ENCODE results near the gene SORCS2.

The SORCS2 gene

DNA sequence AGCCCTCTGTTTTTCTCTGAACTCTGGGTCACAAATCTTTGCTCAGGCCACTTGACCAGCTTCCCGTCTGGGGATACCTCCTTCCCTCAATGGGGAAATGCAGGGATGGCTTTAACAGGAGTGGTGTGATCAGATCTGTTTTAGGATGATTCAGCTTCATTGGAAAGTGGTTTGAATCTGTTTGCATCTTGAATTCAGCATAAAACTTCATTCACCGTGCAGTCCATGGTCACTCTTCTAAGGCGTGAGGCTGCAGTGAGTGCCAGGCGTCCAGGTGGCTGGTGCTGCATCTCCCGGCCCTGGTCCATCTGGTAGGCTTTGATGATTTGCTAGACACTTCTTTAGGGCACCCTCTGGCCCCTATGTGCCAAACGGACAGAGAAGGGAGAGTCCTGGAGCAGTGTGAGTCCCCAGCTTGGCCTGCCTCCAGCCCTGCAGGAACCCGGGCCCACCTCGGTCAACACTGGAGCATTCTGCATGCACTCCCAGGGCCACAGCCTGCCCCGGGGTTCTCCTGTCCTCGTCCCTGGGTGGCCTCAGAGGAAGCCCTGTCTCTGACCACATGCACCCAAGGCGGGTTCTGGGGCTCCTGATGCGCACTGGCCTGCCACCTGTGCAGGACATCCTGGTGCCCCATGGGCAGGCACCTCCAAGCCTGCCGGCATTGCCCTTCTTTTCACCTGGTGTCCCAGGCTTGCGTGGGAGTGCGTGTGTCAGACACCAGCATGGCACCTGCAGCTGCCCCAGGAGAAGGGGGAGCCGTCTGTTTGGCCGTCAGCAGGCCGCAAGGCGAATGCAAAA is 493.9 kb downstream of the SORCS2 start:
- H3K4me3 ChIP-seq = no peak overlapping the region
- no peak for DNase-seq (ENCODE audit: low spot score)
- no peak for TF ChIP-seq CTCF (IDR thresholded peaks at IDR 0.05)
- H3K27ac ChIP-seq = no peak overlapping the region

GRCh38 chr4:7687006-7687405 is 494.7 kb downstream of the SORCS2 start:
- Histone ChIP-seq H3K4me3 (no peak overlapping the region), H3K27ac (no peak overlapping the region)
- no peak for DNase-seq (ENCODE audit: low spot score)
- no peak for TF ChIP-seq CTCF (IDR thresholded peaks at IDR 0.05)

DNA sequence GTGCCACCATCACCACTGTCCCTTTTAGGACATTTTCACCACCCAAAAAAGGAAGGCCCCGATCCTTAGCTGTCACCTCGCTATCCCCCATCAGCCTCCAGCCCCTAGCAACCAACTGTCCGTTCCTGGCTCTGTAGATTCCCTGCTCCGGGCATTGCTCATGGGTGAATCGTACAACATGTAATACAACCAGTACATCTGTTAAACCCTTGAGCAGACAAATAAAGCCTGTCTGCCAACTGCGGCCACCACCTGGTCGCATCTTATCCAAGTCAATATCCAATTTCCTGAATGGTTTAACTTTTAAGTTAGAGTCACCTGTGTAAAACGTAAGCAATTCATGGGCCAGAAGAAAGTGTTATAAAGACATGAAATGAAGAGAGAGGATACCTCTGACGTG is 495.5 kb downstream of the SORCS2 start:
- DNase-seq (ENCODE audit: low spot score) = no peak
- Histone ChIP-seq H3K4me3 (no peak overlapping the region), H3K27ac (no peak overlapping the region)
- no peak for TF ChIP-seq CTCF (IDR thresholded peaks at IDR 0.05)

- DNase-seq (ENCODE audit: low spot score) = no peak
- no peak overlapping the region for H3K27ac ChIP-seq
- H3K4me3 ChIP-seq = no peak overlapping the region
- TF ChIP-seq CTCF (IDR thresholded peaks at IDR 0.05) = no peak
These were observed 497.7 kb downstream of the SORCS2 start for GRCh38 chr4:7689773-7690693.

DNA sequence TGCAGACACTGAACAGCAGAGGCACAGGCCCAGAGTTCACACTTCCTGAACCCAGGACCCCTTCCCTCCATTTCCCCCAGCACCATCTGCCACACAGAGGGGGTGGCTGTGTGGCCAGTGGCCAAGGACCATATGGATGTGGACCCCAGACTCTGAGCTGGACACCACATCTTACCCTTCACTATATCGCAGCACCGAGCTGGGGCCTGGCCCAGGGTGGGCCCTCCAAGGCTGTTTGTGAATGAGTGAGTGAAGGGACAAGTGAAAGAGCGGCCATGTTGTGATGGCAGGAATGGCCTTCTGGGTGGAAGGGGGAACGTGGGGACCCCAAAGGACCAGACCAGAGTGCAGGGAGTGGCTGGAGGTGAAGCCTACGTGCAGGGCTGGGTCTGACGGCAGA is 498.7 kb downstream of the SORCS2 start:
- H3K27ac ChIP-seq = no peak overlapping the region
- TF ChIP-seq CTCF (IDR thresholded peaks at IDR 0.05) = no peak
- H3K4me3 ChIP-seq = no peak overlapping the region
- no peak for DNase-seq (ENCODE audit: low spot score)

DNA sequence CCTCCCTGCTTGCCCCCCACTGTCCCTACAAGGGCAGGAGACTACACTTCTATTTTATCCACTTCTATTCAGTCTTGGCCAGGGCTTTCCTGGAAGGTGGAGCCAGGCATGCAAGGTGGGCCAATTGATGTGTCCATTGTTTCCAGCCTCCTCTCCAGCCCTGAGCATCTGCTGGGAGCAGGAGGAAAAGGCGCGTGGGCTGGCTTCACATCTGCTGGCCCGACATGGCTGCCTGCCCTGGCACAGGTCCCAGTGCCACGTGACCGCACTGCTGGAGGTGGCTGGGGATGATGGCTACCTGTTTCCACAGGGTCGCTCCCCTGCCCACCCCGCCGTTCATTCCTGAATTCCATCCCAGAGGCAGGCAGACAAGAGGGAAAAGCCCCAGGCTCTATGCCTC is 499.6 kb downstream of the SORCS2 start:
- DNase-seq (ENCODE audit: low spot score) = no peak
- no peak for TF ChIP-seq CTCF (IDR thresholded peaks at IDR 0.05)
- Histone ChIP-seq H3K27ac (no peak overlapping the region), H3K4me3 (no peak overlapping the region)
